Keratinocyte (primary cell): ENCODE measurements around the gene TLCD3B.

Experiments used
- EZH2 ChIP-seq: IDR thresholded peaks from one replicate; pipeline ENCODE4 v1.6.1; 2012; ENCODE audit warnings: inconsistent platforms, mild to moderate bottlenecking, low read length, moderate library complexity
- TF ChIP-seq, protein P1 (sequence below), 3 experiments: IDR thresholded peaks in 1 of 3; conservative IDR thresholded peaks in 1 of 3; optimal IDR thresholded peaks in 1 of 3; 2 replicates in 2 of 3; 3 replicates in 1 of 3; pipeline versions ENCODE3 to v1.5.1; 2011; ENCODE audit warnings: low read length in 3 of 3, mild to moderate bottlenecking in 3 of 3, moderate library complexity in 2 of 3, control low read depth in 1 of 3, inconsistent platforms in 1 of 3; ENCODE audit not compliant: insufficient read depth in 2 of 3; ENCODE audit errors: extremely low read depth in 1 of 3

DNA sequence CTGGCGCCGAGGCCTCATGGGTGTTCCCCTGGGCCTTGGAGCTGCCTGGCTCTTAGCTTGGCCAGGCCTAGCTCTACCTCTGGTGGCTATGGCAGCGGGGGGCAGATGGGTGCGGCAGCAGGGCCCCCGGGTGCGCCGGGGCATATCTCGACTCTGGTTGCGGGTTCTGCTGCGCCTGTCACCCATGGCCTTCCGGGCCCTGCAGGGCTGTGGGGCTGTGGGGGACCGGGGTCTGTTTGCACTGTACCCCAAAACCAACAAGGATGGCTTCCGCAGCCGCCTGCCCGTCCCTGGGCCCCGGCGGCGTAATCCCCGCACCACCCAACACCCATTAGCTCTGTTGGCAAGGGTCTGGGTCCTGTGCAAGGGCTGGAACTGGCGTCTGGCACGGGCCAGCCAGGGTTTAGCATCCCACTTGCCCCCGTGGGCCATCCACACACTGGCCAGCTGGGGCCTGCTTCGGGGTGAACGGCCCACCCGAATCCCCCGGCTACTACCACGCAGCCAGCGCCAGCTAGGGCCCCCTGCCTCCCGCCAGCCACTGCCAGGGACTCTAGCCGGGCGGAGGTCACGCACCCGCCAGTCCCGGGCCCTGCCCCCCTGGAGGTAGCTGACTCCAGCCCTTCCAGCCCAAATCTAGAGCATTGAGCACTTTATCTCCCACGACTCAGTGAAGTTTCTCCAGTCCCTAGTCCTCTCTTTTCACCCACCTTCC is 43.5 kb downstream of the TLCD3B start:
- TF ChIP-seq, protein P1, sequence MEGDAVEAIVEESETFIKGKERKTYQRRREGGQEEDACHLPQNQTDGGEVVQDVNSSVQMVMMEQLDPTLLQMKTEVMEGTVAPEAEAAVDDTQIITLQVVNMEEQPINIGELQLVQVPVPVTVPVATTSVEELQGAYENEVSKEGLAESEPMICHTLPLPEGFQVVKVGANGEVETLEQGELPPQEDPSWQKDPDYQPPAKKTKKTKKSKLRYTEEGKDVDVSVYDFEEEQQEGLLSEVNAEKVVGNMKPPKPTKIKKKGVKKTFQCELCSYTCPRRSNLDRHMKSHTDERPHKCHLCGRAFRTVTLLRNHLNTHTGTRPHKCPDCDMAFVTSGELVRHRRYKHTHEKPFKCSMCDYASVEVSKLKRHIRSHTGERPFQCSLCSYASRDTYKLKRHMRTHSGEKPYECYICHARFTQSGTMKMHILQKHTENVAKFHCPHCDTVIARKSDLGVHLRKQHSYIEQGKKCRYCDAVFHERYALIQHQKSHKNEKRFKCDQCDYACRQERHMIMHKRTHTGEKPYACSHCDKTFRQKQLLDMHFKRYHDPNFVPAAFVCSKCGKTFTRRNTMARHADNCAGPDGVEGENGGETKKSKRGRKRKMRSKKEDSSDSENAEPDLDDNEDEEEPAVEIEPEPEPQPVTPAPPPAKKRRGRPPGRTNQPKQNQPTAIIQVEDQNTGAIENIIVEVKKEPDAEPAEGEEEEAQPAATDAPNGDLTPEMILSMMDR (optimal IDR thresholded peaks at IDR 0.05 in 1 of 3, IDR thresholded peaks at IDR 0.05 in 1 of 3, conservative IDR thresholded peaks at IDR 0.05 in 1 of 3; ENCODE audit: extremely low read depth in 1 of 3, insufficient read depth in 2 of 3, low read length in 3 of 3) = no peak
- TF ChIP-seq EZH2 = no peak
